Tibial artery (tissue), 4 donors: Measurements from ENCODE around the gene AP3B1.
A peak's percentile ranks its signal among the peaks of the same experiment; 100 is the strongest.

Experiments
- DNase-seq, 2 donors: peaks; one replicate each; pipeline ENCODE4 v3.0.0-alpha.2; 2019
- H3K27ac ChIP-seq, 2 donors: fragments of 200-600 bp; sonication (generic) in 1 of 2; 1 replicate in 1 of 2; 2 replicates in 1 of 2; pipeline ENCODE4 v1.5.1; 2018 to 2019; ENCODE audit warnings: mild to moderate bottlenecking in 1 of 2
- H3K27me3 ChIP-seq, 2 donors: fragments of 200-600 bp; sonication (generic) in 1 of 2; one replicate each; pipeline versions ENCODE4 v1.5.1 to v1.6.0; 2016 to 2019
- H3K36me3 ChIP-seq, 3 donors: fragments of 200-600 bp; sonication (generic) in 2 of 3; one replicate each; pipeline ENCODE4 v1.5.1; 2016 to 2019; ENCODE audit warnings: mild to moderate bottlenecking in 2 of 3
- H3K4me1 ChIP-seq, 4 donors: fragments of 200-600 bp; sonication (generic) in 2 of 4; 1 replicate in 3 of 4; 2 replicates in 1 of 4; pipeline ENCODE4 v1.5.1; 2016 to 2019
- H3K4me3 ChIP-seq, 2 donors: fragments of 200-600 bp; sonication (generic) in 1 of 2; 1 replicate in 1 of 2; 2 replicates in 1 of 2; pipeline ENCODE4 v1.5.1; 2018 to 2019; ENCODE audit warnings: mild to moderate bottlenecking in 2 of 2
- H3K9me3 ChIP-seq, 3 donors: fragments of 200-600 bp; sonication (generic) in 1 of 3; one replicate each; pipeline ENCODE4 v1.5.1; 2016 to 2019
- intact Hi-C: fragments of 100-400 bp; cut with DNase I; formaldehyde crosslinking; loops from one replicate; pipeline ENCODE4 v1.15.0; 2023; ENCODE audit warnings: low total_unique reads
- TF ChIP-seq, protein P1 (sequence below), 2 experiments: fragments of 200-600 bp in 1 of 2; fragments of 450-650 bp in 1 of 2; IDR thresholded peaks; one replicate each; pipeline ENCODE4 v1.5.1; 2017 to 2019; ENCODE audit warnings: antibody characterized with exemption in 2 of 2, mild to moderate bottlenecking in 1 of 2, moderate library complexity in 1 of 2

AP3B1 gene

DNA sequence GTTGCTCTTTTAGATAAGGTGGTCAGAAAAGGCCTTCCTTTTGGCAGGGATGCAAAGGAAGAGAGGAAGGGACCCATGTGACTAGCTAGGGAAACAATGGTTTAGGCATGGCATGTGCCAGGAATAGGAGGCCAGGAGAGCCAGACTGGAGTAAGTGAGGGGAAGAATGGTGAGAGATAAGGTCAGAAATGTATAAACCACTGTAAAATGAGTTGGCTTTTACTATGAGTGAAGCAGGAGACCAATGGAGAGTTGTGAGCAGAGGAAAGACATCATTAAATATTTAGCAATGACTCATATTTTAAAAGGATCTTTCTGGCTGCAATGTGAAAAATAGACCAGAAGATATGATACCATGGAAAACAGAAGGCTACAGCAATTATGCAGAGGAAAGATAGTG, 50.9 kb downstream of the AP3B1 start:
- Histone ChIP-seq H3K4me3 (no peak overlapping the region), H3K9me3 (no peaks in the 10 kb centered on the region), H3K36me3 (no peaks in the 10 kb centered on the region), H3K27ac (no peak overlapping the region), H3K4me1 (peaks cover 0 to 5% (median 0%) of the 10 kb centered on the region in 4 donors), H3K27me3 (no peaks in the 10 kb centered on the region)
- no peak for DNase-seq
- TF ChIP-seq, protein P1, sequence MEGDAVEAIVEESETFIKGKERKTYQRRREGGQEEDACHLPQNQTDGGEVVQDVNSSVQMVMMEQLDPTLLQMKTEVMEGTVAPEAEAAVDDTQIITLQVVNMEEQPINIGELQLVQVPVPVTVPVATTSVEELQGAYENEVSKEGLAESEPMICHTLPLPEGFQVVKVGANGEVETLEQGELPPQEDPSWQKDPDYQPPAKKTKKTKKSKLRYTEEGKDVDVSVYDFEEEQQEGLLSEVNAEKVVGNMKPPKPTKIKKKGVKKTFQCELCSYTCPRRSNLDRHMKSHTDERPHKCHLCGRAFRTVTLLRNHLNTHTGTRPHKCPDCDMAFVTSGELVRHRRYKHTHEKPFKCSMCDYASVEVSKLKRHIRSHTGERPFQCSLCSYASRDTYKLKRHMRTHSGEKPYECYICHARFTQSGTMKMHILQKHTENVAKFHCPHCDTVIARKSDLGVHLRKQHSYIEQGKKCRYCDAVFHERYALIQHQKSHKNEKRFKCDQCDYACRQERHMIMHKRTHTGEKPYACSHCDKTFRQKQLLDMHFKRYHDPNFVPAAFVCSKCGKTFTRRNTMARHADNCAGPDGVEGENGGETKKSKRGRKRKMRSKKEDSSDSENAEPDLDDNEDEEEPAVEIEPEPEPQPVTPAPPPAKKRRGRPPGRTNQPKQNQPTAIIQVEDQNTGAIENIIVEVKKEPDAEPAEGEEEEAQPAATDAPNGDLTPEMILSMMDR (IDR thresholded peaks at IDR 0.05) = no peak
- intact Hi-C loops = no loop called here

DNA sequence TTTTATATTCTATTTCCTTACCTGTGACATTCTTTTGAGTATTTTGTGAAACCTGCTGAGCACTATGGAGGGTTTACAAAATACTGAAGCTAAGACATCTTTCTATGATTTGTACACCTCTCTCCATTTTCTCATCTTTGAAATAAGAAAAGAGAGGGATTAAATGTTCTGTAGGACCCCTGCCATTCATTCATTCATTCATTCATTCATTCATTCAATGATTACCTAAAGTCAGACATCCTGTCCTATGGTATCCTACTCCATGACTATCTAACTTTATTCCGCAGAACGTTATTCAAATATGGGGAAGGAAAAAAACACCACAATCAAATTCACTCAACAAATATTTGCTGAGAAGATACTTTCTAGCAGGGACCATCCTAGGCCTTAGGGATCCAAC, 51.4 kb downstream of the AP3B1 start:
- no peak overlapping the region for H3K27ac ChIP-seq
- no peaks in the 10 kb centered on the region for H3K9me3 ChIP-seq
- H3K36me3 ChIP-seq = no peaks in the 10 kb centered on the region

DNA sequence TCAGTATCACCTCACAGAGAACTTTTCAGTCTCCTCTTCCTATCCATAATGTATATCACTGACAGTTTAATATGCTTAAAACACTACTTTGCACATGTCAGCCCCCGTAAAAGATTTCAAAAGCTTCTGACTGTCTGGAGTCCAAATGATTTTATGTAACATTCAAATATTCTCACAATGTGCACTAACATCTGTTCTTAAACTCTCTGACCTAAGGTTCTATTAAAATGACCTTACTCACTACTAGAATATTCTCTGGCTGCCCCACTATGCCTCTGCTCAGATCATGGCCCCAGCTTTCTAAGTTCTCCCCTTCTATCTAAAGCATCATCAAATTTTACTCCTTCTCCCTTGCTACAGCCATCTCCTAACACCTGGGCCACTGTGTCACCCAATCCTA, 52.5 kb downstream of the AP3B1 start:
- H3K4me3 ChIP-seq = no peak overlapping the region
- H3K4me1 ChIP-seq = peaks cover 0 to 5% (median 0%) of the 10 kb centered on the region in 4 donors
- no peaks in the 10 kb centered on the region for H3K9me3 ChIP-seq
- H3K27me3 ChIP-seq = no peaks in the 10 kb centered on the region
- TF ChIP-seq, protein P1 (IDR thresholded peaks at IDR 0.05) = no peak
- intact Hi-C loops = no loop called here
- H3K27ac ChIP-seq = no peak overlapping the region
- no peak for DNase-seq
- H3K36me3 ChIP-seq = peaks cover 0 to 6% (median 0%) of the 10 kb centered on the region in 3 donors

More for the DNA sequence above, 51.4 kb downstream of the AP3B1 start:
- TF ChIP-seq, protein P1 (IDR thresholded peaks at IDR 0.05) = no peak
- intact Hi-C loops = no loop called here
- H3K4me1 ChIP-seq = peaks cover 0 to 5% (median 0%) of the 10 kb centered on the region in 4 donors
- DNase-seq = no peak
- no peaks in the 10 kb centered on the region for H3K27me3 ChIP-seq
- H3K4me3 ChIP-seq = no peak overlapping the region

DNA sequence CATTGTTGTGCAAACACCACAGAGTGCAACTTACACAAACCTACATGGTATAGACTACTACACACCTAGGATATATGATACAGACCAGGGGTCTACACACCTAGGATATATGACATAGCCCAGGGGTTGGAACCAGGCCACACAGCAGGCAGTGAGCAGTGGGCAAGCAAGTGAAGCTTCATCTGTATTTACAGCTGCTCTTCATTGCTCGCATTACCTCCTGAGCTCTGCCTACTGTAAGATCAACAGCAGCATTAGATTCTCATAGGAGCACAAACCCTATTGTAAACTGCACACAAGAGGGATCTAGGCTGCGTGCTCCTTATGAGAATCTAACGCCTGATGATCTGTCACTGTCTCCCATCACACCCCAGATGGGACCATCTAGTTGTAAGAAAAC, 56.6 kb downstream of the AP3B1 start:
- H3K4me1 ChIP-seq = peaks cover 0 to 21% (median 0%) of the 10 kb centered on the region in 4 donors
- no peak overlapping the region for H3K4me3 ChIP-seq
- H3K9me3 ChIP-seq = no peaks in the 10 kb centered on the region
- H3K27me3 ChIP-seq = no peaks in the 10 kb centered on the region
- no peak overlapping the region for H3K27ac ChIP-seq
- DNase-seq = no peak
- peaks cover 0 to 6% (median 0%) of the 10 kb centered on the region in 3 donors for H3K36me3 ChIP-seq
- intact Hi-C loops = no loop called here
- TF ChIP-seq, protein P1 (IDR thresholded peaks at IDR 0.05) = no peak

DNA sequence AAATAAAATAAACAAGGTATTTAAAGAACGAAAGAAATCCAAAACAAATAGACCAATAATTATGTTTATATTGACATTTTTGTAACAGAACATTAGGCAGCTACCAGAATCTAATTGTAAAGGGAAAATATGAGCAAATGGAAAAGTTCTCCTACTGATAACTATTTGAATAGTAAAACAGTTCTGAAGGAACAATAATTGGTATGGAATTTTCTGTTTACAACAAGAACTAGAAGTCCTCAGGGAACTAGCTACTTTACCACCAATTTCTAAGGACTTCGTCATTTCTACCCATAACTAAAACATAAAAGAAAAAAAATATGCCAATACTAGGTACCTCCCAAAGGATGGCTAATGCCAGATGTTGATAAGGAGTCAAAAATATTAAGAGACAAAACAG, 58.5 kb downstream of the AP3B1 start:
- no peak for DNase-seq
- H3K4me1 ChIP-seq = peaks cover 0 to 21% (median 0%) of the 10 kb centered on the region in 4 donors
- H3K27me3 ChIP-seq = no peaks in the 10 kb centered on the region
- no peaks in the 10 kb centered on the region for H3K9me3 ChIP-seq
- no peak overlapping the region for H3K4me3 ChIP-seq
- H3K27ac ChIP-seq = no peak overlapping the region
- intact Hi-C loops = no loop called here
- H3K36me3 ChIP-seq = peaks cover 0 to 6% (median 0%) of the 10 kb centered on the region in 3 donors
- TF ChIP-seq, protein P1 (IDR thresholded peaks at IDR 0.05) = no peak

DNA sequence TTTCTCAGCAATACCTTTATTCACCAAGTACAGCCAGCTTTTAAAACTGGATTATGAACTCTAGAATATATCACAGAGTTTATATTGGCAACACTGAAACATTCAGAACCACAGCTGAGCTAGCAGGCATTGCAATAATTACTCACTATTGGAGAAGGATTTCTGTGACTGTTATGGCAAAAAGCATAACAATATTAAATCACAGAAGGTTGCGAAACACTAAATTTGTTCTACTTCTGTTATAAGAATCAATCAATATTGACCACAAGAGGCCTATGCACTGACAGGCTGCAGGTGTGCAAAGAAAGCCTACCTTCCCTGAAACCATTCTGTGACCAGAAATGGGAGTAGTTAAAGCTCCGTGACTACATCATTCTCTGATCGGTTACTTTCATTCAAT, 59.2 kb downstream of the AP3B1 start:
- Histone ChIP-seq H3K36me3 (peaks cover 0 to 6% (median 0%) of the 10 kb centered on the region in 3 donors), H3K9me3 (no peaks in the 10 kb centered on the region), H3K4me1 (peaks cover 0 to 21% (median 0%) of the 10 kb centered on the region in 4 donors), H3K27ac (peak overlapping the region in 1 of 2 donors; percentile 17), H3K4me3 (no peak overlapping the region), H3K27me3 (no peaks in the 10 kb centered on the region)
- intact Hi-C loops = no loop called here
- DNase-seq = no peak
- TF ChIP-seq, protein P1 (IDR thresholded peaks at IDR 0.05) = no peak
